CD4-positive, alpha-beta T cell treated with Interleukin-2 at 100 ng/mL for 4 hours (primary cell): ENCODE data around the gene PRRC2C.

Experiments used
- DNase-seq: peaks from one replicate; pipeline ENCODE4 v3.0.0-alpha.2; 2020; ENCODE audit warnings: low spot score

The PRRC2C gene

GRCh38 chr1:171636141-171636540 lies 150.8 kb downstream of the PRRC2C start:
- DNase-seq, result no peak

- DNase-seq, result no peak
These were observed 152.7 kb downstream of the PRRC2C start for GRCh38 chr1:171637928-171638576.

DNA sequence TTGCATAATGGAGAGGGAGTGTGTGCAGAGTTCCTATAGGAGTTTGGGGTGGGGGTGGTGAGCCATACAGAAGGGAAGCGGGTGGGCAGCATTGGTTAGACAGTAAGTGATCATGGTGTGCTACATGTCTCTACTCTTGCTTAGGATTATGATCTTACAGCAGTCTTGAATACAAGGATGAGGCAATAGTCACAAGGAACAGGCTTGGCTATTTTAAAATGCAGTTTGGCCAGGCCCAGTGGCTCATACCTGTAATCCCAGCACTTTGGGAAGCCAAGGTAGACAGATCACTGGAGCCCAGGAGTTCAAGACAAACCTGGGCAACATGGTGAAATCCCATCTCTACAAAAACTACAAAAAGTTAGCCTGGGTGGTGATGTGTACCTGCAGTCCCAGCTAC lies 154.9 kb downstream of the PRRC2C start:
- DNase-seq, result no peak

DNA sequence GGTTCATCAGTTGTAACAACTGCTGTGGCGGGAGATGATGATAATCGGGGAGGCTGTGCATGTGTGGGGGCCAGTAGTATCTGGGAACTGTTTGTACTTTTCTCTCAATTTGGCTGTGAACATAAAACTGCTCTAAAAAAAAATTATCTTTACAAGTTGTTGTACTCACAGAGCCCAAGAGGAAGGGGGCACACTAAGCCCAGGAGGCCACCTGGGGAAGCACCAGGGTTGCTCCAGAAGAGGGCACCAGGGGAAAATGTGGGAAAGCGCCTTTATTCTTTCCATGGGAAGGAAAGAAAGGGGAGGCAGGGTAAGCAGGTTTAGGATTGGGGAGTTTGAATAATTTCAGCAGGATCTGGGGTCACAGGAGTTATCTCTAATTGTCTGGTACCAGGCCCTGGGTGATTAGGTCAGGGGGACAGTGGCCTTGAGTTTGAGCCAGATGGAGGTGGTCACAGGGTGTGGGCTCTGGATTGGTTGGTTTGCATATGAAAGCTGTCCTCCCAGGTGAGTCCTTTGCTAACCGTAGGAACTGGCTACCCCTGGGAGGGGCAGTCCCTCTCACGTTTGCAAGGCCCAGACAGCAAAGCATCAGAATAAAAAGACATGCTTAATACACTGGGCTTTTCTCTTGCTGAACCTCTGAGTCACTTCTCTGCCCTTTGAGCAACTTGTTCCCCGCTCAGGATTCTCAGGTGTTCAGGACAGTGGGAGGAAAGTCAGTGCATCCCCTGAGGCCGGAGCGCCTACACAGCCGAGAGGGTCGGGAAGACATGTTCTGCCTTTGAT lies 155.9 kb downstream of the PRRC2C start:
- no peak for DNase-seq

- DNase-seq, result no peak
These were observed 156.9 kb downstream of the PRRC2C start for GRCh38 chr1:171642197-171642596.
